Measurements from ENCODE around the gene CALML3.

CALML3 gene

DNA sequence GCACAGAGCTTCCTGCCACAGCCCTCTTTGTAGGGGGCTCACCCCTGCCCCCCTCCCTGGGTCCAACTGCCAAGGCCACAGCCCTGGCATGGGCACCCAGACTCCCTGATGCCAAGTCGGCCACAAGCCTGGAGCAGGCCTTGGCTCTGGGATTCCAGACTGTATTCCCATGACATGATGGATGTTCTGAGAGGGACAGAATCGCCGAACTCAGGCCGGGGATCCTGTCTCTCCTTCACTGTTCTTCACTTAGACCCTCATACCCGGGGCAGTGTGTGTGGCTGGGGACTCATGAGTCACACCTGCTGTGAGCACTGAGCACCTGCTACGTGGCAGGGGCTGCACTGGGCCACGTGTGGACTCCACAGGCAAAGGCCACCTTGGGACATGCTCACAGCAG is 33.3 kb upstream of the CALML3 start:
- no peak for DNase-seq (ENCODE audit: low spot score)

DNA sequence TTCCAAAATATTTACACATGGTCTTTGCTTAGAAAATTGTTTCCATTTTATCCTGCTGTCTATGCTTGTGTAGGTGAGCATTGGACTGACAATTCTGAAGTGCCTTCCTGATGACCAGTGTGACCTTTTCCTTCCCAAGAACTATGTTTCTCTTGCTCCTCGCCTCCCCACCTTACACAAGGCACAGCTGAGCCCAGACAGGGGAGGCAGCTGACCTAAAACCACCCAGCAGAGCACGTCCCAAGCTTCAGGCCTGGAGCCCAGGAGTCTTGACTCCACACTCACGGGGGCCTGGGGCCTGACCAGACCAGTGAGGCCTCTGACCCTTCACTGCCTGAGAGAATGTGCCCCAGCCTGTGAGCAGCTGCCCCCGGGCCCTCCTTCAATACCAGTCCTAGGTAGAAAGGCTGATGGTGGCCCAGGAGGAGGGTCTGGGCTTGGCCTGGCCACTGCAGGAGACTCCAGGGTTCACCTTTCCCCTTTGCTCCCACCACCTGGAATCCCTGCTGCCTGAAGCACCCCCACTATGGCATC is 32.4 kb upstream of the CALML3 start:
- DNase-seq (ENCODE audit: low spot score), result no peak

DNA sequence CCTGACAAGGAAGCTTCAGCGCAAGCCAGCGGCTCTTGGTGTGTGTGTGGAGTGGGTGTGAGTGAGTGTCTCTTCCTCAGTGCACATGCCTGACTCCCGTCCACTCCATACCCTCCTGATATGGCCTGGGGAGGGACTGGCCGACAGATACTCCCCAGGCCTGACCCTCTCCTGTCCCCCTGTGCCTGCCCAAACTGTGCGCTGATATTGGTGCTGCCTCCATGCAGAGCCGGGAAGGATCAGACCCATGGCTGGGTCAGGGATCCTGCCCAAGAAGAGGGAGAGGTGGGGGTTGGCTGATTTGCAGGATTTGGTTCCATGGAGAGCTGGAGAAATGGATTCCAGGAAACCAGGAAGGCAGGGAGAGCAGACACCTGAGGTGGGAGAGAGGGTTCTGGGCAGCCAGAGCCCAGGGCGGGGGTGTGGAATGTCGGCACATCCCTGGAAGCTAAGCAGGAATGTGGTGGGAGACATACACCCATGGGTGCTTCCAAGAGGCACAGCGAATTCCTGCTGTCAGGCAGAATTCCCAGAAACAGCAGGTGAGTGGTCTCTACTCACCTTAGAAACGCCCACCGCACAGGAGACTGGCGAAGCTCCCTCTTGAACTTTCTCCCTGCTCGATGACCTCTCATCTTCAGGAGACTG is 31.7 kb upstream of the CALML3 start:
- no peak for DNase-seq (ENCODE audit: low spot score)

DNA sequence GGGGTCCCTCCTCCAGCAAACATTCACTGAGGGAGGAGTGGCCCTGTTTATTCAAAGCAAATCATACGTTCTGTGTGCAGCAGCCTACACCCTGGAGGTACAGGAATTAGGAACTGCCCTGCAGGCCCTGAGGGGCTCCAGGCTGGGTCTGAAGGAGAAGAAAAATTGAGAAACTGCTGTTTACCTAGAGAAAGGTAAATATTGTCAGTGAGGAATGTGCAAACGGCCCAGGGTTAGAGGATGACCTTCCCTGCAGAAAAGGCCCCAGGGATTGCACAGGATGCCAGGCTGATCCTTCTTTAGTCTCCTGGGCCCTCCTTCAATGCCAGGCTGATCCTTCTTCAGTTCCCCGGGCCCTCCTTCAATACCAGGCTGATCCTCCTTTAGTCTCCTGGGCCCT is 31.1 kb upstream of the CALML3 start:
- no peak for DNase-seq (ENCODE audit: low spot score)

DNA sequence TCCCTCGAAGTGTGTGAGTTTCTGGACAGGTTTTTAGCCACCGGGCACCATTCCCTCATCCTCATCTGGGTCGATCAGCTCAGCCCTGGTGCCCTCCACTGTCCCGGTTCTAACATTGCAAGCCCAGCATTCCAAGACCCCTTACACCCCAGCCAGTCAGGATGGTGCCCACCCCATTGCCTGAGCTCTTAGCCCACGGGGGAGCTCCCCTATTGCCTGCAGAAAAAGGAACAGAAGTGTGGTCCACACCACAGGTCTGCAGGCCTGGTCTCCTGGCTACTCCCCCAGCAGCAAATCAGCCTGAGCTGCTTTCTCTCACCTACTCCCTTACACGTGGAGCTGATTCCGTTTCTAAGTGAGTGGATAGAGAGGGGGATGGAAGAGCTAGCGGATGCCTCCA is 30.1 kb upstream of the CALML3 start:
- no peak for DNase-seq (ENCODE audit: low spot score)

DNA sequence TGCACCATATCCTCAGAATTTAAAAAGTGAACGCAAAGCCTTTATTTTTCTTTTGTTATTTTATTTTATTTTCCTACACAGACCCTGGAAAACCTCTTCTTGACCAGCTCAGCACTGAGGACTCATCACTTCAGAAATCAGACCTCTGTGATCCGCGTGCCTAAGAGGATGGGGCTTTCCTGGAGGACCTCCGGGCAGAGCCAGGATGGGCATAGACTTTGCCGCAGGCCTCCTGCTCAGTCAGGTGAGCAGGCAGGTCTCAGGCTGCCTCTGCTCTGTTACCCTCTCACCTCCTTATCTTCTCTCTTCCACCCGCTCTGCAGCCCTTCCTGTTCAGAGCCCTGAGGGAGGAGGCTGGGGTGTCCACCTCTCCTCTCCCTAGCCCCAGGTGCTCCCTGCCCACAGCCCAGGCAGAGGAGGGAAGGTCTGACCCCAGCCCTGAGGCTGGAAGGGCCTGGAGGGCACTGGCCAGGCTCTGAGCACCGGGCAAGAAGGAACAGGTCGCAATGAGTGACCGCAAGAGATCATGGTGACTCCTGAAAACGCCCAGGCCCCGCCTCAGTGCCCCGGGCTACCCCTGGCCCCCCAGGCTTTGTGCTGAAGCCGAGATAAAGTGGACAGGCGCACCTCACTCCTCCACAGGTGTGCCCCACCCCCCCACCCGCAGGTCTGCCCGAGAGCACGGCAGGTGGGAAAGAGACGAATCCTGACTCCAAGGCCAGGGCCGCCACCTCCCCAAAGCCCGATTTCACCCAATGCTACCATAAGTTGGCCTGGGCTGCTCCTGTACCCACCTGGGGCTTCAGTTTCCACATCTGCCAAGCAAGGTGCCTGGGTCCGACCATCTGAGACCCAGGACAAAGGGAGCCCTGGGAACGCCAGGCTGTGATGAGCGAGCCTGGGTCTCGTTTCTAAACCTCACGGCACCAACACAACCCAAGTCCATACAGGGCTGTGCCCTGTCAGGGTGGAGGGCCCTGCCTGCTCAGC is 28.2 kb upstream of the CALML3 start:
- no peak for DNase-seq (ENCODE audit: low spot score)

DNA sequence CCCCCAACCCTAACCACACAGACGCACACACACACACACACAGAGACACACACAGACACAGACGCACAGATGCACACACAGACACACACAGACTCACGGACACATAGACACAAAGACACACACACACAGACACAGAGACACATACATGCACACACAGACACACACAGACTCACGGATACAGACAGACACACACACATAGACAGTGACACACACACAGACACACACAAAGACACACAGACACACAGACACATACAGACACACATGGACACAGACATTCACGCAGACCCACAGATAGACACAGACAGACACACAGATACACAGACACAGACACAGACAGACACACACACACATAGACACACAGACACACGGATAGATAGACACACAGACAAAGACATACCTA is 27.5 kb upstream of the CALML3 start:
- no peak for DNase-seq (ENCODE audit: low spot score)

DNA sequence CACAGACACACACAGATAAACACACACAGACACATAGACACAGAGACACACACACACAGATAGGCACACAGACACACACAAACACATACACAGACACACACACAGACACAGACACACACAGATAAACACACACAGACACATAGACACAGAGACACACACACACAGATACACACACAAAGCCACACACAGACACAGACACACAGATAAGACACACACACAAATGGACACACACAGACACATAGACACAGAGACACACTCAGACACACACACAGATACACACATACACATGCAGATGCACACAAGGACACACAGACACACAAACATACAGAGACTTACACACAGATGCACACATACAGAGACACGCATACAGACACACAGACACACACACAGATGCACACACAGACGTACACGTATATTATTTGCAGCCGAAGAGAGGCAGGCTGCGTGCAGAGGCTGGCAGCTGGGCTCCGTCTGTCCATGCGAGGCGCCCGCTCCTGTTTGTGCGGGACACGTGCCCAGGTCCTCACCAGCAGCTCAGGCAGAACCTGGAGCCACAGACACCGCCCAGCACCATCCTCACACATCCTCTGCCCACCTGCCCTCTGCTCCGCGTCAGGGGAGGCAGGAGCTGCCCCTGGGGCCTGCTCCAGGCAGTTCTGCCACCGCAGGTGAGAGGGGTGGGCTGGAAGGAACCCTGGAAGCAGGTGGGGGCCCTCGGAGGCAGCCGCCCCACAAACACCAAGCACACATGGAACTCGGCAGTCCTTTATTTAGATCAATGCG is 26.6 kb upstream of the CALML3 start:
- DNase-seq (ENCODE audit: low spot score), result no peak

DNA sequence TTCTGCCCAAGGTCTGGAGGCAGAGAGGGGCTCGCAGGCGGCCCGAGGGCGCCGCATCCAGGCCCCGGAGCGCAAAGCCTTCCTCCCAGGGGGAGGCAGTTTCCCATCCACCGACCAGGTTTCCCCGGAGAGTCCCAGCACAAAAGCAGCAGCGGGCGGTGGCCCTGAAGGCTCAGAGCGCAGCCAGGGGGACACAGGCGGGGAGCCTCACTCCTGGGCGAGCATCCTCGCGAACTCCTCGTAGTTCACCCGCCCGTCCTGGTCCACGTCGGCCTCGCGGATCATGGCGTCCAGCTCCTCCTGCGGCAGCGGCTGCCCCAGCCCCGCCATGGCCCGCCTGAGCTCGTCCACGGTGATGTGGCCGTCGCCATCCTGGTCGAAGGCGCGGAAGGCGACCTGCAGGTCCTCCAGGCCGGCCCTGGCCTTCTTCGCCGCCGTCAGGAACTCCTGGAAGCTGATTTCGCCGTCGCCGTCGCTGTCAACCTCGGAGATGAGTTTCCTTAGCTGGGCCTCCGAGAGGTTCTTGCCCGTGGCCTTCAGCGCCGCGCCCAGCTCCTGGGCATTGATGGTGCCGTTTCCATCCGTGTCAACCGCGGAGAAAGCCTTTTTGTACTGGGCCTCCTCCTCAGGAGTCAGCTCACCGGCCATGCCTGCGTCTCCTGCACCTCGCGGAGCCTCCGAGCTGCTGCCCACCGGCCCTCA is 25.8 kb upstream of the CALML3 start:
- no peak for DNase-seq (ENCODE audit: low spot score)

DNA sequence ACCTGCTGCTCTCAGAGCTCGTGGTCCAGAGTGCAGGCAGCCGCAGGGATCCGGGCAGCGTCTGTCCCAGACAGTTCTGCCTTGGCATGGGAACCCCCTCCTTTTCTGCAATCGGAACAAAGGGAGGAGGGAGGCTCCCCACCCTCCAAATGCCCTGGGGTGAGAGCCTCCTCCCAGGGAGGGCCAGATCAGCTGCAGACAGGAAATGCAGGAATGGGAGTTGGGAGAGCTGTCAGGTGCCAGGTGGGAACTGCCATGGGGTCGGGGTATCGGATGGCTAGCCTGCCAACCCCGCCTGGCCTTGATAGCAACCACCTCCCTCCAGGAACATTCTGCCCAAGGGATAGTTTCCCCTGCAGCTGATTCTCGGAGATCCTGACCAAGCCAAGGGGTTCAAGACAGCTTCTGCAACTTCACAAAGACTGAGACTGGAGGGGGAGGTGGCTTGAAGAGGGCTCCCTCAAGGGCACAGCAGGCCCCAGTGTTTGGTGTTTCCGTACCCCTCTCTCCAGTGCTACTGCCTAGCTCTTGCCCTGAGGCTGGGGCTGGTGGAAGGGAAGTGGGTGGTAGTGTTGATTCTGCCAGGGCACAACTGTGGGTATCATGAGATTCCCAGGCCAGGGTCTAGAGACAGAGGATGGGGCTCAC is 25.1 kb upstream of the CALML3 start, which contains the start of gene CALML5:
Gene CALML5, minus strand, starts transcription at position 78 of the 648 bp plus-strand sequence. CDS start 132 bp downstream, outside the sequence.
- no peak for DNase-seq (ENCODE audit: low spot score)

DNA sequence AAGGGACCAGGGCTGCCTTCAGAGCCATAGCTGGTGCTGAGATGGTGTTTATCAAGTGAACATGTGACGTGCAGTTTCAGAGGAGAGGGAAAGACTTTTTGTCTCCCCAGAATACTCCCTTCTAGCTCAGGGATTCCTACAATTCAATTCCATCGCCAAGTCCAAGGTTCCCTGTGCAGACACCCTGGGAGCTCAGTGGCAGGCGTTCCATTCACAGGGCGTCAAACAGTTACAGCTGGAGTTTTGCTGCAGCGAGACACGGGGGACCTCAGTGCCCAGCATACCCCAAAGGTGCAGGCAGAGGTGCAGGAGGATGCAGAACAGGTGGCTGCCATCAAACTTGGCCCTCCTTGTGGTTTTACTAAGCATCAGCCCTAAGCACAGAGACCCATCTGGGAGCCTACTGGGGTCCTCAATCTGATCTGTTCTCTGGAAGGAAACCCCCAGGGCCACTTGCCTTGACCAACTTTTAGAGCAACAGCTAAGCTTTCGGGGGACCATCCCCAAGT is 24.5 kb upstream of the CALML3 start:
- DNase-seq (ENCODE audit: low spot score), result no peak

DNA sequence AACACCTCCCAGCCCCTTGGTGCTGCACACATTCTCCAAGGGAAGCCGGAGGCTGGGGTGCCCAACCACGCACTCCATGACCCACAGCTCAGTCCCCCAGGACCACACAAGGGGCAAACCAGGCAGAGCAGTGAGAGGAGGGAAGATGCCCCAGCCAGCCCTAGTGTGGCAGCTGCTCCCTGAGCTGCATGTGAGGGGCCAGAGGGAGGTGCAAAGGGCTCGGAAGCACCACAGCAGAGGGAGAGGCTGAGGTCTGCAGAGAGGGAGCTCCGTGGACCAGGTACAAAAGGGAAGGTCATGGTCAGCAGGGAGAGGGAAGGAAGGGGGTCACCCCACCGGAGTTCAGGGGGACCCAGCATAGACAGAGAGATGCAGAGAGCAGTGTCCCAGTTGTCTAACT is 23.9 kb upstream of the CALML3 start:
- DNase-seq (ENCODE audit: low spot score), result no peak

DNA sequence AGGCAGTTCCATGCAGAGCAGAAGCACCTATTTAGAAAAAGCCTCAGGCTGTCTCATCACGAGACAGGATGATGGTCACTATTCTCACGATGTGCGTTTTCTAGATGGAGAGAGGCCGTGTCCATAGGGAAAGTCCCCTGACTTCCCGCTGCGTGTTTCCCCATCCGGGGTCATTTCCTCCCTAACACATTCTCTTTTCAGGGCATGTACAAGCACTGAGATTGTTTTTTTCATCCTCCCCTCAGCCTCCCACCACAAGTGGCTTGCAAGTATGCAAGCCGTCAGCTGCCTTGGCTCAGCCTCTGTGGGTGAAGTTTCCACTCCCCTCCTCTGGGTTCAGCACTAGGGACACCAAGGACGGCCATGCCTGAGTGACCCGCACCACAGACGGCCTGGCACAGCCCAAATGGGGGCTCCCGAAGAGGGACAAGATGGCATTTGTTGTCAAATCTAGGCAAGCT is 22.7 kb upstream of the CALML3 start:
- DNase-seq (ENCODE audit: low spot score), result no peak

DNA sequence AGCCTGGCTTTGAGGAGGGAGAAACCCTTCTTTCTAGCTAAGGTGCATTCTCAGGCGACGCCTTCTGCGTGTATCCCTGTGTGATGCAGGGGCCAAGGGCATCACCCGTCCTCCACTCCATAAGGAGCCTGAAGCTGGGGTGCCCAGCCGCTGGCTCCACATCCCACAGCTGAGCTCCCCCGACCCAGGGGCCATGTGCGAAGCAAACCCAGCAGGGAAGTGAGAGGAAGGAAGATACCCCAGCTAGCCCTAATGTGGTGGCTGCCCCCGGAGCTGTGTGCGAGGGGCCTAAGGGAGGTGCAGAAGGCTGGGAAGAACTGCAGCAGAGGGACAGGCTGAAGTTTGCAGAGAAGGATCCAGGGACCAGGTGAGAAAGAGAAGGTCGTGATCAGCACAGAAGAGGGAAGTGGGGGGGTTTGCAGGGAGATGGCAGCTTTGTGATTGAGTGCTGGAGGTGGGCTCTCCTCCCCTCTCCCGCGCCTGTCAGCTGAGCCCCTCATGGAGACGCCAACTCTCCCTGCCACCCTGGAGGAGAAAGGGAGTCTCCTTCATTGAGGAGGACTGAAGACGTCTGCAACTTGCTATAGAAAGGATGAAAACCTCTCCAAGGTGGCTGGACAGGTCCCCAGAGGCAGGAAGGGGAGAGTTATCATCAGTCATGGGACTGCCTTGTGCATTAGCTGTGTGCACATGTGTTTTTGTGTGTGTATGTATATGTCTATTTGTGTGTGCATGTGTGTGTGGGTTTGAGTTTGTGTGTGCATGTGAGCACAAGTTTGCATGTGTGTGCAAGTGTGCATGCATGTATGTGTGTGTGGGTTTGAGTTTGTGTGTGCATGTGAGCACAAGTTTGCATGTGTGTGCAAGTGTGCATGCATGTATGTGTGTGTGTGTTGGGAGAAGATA is 21.9 kb upstream of the CALML3 start:
- no peak for DNase-seq (ENCODE audit: low spot score)

DNA sequence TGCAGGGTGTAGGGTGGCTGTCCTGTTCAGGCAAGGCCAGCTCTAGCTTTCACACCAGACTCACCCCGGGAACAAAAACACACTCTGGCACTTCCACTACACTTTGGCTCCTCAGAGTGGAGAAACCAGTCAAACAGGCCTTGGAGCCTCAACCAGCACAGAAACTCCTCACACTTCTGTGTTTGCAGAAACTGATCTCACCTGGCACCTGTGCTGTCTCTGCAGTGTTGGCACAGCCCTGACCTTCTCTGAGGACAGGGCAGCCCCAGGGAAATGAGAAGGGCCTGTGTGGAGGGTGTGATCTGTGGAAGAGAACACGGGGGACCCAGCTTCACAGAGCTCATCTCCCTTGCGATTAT is 21.3 kb upstream of the CALML3 start:
- DNase-seq (ENCODE audit: low spot score), result no peak

DNA sequence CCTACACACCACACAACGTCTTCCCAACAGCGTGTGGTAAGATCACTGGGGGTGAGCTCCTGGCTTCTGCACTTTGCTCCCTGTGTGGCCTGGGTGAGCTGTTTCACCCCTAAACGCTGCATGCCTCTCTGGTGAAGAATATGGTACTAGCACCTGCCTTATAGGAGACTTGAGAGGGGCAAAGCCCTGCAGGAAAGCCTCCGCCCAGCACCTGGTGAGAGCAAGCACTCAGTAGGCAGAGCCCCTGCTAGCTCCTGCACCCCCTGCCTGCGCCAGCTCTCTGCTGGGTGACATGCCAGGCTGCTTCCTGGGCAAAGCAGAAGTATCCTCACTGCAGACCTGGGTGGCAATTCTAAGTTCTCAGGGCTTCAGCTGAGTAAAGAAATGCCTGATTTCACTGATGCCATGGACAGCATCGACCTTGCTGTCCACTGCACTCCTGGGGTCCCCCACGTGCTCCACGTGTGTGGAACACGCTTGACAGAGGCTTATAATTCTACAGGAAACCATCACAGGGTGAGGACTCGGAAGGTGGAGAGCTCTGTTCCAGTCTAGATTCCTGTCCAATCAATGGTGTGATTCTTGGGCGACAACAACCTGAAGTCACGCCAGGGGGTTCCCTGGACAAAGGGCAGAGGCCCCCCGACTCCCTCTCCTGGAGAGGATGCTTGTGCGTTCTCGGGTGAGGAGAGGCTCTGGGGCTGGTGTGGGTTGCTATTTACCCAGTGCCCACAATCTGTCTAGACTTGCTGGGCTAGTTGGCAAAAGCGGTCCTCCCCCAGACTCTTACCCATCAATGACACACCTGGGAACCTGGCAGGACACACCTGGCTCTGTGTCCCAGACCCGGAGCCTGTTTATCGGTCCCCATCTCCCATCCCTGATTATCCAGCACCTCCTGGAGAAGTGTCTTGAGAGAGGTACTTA is 20.4 kb upstream of the CALML3 start:
- no peak for DNase-seq (ENCODE audit: low spot score)

DNA sequence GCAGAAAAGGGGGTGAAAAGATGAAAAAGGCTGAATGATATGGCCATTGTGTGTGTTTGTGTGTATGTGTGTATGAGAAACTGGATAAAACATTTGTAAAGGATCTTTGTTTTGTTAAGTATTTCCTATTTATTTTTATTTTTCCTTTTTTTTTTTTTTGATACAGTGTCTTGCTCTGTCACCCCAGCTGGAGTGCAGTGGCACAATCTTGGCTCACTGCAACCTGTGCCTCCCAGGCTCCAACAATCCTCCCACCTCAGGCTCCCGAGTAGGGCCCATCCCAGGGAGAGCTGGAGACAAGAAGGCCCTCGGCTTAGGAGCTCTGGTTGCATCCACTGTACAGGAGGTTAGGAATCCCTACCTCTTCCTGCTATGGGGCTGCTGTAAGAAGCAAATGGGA is 18.5 kb upstream of the CALML3 start:
- DNase-seq (ENCODE audit: low spot score), result no peak

DNA sequence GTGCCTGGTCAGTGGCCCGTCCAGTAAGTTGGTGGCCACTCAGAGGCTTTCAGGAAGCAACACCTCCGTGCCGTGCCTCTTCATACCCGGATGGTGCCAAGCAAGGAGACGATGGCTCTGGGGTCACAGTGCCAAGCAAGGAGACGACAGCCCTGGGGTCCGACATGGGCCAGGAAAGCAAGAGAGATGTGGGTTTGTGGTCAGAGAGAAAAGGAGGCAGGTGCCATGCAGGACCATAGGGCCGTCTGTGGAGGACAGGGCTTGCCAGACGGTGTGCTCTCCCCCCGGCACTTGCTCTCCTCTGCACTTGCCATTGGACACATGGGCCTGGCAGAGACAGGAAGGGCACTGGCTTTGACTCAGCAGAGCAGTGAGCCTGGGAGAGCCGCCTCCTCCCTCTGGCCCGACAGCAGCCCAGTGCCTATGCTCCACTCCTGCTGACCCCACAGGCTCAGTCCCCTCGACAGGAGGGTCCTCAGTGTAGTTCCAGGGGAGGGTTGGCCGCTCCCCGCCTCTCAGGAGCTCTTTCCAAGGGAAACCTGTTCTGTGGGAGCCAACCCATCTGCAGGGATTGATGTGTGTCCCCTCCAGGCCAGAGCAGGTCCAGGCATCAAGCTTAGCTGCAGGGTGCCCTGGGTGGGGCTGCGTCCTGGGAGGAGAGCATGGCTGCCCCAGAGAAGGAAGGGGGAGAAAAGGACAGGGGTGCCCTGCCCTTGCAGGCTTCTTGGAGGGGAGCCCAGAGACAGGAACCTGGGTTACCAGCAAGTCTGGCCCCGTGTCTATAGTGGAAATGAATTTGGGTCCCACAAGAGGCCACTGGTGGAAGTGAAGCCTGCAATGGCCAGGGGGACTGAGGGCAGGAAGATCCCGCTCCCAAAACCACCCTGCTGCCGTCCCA is 17.8 kb upstream of the CALML3 start:
- DNase-seq (ENCODE audit: low spot score), result no peak

All from ecto neural progenitor cell (in vitro differentiated cells).